NCI-H345 treated with DMSO at 0.1 percent for 48 hours (cell line): ENCODE measurements around the gene GPX1.
"Not testable (repeated sequence)": the region's sequence is repeated elsewhere in the genome, so short reads cannot be mapped to it uniquely, and the experiment has no call there.

Experiments
- DNase-seq: peaks from one replicate; lab custom pipeline; 2025; ENCODE audit not compliant: unreplicated experiment; lab: John Stamatoyannopoulos, UW

Gene GPX1

GRCh38 chr3:49358884-49359225, 702 bp upstream of the GPX1 start:
- DNase-seq: no peak

GRCh38 chr3:49357443-49358216, 523 bp downstream of the GPX1 start:
- DNase-seq: not testable (repeated sequence)

- DNase-seq: not testable (repeated sequence)
These were observed 1.1 kb downstream of the GPX1 start for GRCh38 chr3:49357095-49357442.

GRCh38 chr3:49352890-49353421, 5.2 kb downstream of the GPX1 start:
- no peak for DNase-seq

- DNase-seq: no peak
These were observed 5.9 kb downstream of the GPX1 start for GRCh38 chr3:49352281-49352680.

- no peak for DNase-seq
These were observed 6.6 kb downstream of the GPX1 start for GRCh38 chr3:49351521-49352011.

- no peak for DNase-seq
These were observed 8.6 kb downstream of the GPX1 start for GRCh38 chr3:49349348-49350114.

GRCh38 chr3:49348361-49348760, 9.8 kb downstream of the GPX1 start:
- DNase-seq: not testable (repeated sequence)

GRCh38 chr3:49346797-49347251, 11.3 kb downstream of the GPX1 start:
- DNase-seq: no peak

- DNase-seq: no peak
These were observed 15.0 kb downstream of the GPX1 start for GRCh38 chr3:49343163-49343562.

GRCh38 chr3:49341996-49342395, 16.2 kb downstream of the GPX1 start:
- DNase-seq: no peak

GRCh38 chr3:49339941-49340800, 18.0 kb downstream of the GPX1 start, which contains the start of gene USP4:
Gene USP4, minus strand, starts transcription at chr3:49340053. Its CDS starts 29 bp downstream, at chr3:49340024.
- peak; percentile 47 for DNase-seq

- DNase-seq: no peak
These were observed 18.6 kb downstream of the GPX1 start for GRCh38 chr3:49339581-49339940.

GRCh38 chr3:49333916-49334633, 24.1 kb downstream of the GPX1 start:
- DNase-seq: no peak

GRCh38 chr3:49333091-49333490, 25.1 kb downstream of the GPX1 start:
- no peak for DNase-seq

- DNase-seq: no peak
These were observed 29.0 kb downstream of the GPX1 start for GRCh38 chr3:49329186-49329585.

GRCh38 chr3:49328350-49328749, 29.8 kb downstream of the GPX1 start:
- not testable (repeated sequence) for DNase-seq

GRCh38 chr3:49327485-49327884, 30.7 kb downstream of the GPX1 start:
- DNase-seq: no peak

- no peak for DNase-seq
These were observed 33.4 kb downstream of the GPX1 start for GRCh38 chr3:49324768-49325167.

GRCh38 chr3:49316696-49317457, 41.3 kb downstream of the GPX1 start:
- DNase-seq: no peak
